Fibroblast of skin of right quadriceps (primary cell): ENCODE data around the gene RNF208.

Experiments
- DNase-seq: peaks from one replicate; pipeline ENCODE4 v3.0.0-alpha.2; 2013

RNF208 gene

DNA sequence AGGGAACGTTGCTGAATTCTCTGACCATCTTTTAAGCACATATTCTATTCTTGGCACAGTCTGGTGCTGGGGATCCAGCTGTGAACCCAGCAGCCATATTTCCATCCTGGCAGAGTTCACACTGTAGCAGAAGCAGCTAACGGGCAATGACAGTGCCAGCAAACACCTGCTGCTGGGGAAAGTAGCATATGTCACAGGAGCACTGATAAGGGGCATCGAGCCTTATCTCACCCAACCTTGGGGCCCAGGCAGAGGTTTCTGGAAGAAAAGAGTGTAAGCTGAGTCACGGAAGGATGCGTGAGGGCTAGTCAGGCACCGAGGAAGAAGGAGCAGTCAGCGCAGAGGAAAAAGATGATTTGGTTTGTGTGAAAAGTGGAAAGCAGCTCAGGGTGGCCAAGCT is 15.4 kb downstream of the RNF208 start:
- DNase-seq, result no peak

DNA sequence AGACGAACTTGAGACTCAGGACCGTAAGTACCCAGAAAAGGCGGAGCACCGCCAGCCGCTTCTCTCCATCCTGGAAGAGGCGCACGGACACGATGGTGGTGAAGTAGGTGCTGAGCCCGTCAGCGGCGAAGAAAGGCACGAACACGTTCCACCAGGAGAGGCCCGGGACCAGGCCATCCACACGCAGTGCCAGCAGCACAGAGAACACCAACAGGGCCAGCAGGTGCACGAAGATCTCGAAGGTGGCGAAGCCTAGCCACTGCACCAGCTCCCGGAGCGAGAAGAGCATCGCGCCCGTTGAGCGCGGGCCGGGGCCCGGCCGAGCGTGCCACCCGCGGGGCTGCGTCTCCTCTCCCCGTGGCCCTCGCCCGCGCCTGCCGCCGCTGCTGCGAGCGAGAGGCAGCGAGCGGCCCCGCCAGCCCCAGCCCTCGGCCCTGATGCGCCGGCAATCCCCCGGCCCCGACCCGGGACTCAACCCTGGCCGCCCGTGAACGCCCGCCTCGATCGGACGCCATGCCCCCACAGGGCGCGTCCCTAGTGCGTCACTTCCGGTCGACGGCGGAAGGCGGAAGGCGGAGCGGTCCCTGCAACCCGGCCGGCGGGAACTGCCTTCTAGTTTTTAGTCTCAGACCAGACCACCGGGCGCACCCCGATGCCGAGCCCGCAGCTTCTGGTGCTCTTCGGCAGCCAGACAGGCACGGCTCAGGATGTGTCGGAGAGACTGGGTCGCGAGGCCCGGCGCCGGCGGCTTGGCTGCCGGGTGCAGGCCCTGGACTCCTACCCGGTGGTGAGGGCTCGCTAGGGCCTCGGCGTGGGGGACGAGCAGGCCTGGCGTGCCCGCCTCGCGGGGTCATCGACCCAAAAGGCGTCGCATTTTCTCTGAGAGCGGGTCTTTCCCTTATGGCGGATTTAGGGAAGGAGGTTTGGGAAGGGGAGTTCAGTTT is 16.6 kb downstream of the RNF208 start, which contains the start of the genes NDOR1 and TMEM203:
Gene NDOR1 (plus strand): TSS at position 575 of the 944 bp plus-strand sequence. CDS start 78 bp downstream, at position 653.
Gene TMEM203 (minus strand): TSS at position 523 of the 944 bp plus-strand sequence. CDS start 234 bp downstream, at position 289.
- peak; percentile 81 for DNase-seq

DNA sequence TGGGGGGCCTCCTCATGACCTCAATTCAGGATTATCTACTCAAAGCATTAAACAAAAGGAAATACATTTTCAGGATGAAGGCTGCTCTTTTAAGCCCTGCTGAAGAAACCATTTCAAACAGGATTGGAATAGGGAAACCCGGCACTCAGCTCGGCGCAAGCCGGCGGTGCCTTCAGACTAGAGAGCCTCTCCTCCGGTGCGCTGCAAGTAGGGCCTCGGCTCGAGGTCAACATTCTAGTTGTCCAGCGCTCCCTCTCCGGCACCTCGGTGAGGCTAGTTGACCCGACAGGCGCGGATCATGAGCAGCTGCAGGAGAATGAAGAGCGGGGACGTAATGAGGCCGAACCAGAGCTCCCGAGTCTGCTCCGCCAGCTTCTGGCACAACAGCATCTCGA is 17.3 kb downstream of the RNF208 start:
- DNase-seq, result no peak

DNA sequence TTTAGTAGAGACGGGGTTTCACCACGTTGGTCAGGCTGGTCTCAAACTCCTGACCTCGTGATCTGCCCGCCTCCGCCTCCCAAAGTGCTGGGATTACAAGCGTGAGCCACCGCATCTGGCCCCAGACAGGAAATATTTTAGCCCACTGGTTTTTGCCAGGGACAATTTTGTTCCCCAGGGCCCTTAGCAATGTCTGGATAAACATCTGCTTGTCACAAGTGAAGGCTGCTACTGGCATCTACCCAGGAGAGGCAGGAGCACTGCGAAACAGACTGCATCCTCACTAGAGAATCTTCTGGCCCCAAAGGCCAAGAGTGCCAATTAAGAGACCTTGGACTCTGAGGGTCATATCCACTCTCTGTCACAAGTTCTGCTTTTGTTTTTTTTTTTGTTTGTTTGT is 19.1 kb downstream of the RNF208 start:
- DNase-seq, result no peak

DNA sequence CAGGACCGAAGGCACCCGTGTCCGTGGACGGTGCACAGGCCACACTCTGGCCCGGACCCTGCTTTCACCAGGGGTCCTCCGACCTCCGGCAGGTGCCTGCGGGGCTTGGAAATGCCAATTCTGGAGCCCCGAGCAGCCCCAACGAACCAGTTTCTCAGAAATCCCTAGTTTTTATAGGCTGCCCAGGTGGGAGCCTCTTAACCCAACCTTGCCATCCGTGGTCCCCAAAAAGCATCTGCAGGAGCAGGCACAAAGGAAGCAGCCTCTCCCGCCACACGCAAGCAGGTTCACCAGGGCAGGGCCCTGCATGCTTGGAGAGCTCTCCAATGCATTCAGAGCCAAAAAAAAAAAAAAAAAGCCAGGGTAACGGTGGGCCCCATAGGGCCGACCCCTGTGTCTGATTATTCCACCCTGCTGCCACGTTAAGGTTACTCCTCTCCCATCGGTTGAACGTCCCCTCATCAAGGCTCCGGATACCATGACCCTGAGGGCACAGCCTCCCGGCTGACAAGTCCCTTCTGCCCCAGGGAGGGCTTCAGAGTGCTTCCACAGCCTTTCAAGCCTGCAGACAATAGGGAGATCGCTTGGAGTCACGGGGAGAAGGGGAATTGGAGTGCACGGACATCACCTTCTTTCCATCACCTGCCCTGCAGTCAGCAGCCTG is 20.7 kb downstream of the RNF208 start:
- DNase-seq, result no peak

DNA sequence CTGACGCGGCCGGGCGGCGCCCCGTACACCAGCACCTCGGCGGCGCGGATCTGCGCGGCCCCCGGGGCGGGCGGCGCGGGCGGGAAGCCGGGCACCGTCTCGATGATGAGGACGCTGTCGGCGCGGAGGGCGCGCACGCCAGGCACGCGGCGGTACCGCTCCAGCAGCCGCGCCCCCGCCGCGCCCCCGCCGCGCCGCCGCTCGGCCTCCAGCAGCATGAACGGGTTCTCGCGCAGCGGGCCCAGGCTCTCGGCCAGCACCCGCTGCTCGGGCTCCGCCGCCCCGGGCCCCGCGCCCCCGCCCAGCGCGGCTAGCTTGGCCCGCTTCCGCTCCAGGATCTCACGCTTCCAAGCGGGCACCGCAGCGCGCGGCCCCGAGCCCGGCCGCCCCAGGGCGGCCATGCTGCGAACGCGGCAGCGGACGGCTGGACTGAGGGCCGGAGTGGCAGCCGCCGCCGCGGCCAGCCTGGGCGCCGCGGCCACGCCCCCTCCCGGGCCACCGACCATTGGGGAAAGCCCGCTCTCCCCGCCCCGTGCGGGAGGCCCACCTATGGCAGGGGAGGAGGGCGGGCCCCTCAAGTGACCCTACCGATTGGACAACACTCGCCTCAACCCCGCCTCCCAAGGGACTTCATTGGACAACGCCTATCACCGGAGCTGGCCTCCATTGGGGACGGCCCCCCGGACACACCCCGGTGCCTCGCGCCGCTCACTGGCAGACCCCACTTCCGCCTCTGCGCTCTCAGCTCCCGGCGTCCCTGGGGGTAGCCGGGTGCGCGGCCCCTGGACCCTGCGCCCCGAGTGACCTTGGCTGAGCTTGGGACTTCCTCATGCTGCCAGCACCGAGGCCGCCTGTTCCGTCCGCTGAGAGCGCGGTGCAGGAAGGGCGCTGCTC is 21.5 kb downstream of the RNF208 start, which contains the start of gene TPRN:
Gene TPRN (minus strand): TSS at position 431 of the 894 bp plus-strand sequence. CDS start 30 bp downstream, at position 401.
- DNase-seq, result peak; percentile 100

DNA sequence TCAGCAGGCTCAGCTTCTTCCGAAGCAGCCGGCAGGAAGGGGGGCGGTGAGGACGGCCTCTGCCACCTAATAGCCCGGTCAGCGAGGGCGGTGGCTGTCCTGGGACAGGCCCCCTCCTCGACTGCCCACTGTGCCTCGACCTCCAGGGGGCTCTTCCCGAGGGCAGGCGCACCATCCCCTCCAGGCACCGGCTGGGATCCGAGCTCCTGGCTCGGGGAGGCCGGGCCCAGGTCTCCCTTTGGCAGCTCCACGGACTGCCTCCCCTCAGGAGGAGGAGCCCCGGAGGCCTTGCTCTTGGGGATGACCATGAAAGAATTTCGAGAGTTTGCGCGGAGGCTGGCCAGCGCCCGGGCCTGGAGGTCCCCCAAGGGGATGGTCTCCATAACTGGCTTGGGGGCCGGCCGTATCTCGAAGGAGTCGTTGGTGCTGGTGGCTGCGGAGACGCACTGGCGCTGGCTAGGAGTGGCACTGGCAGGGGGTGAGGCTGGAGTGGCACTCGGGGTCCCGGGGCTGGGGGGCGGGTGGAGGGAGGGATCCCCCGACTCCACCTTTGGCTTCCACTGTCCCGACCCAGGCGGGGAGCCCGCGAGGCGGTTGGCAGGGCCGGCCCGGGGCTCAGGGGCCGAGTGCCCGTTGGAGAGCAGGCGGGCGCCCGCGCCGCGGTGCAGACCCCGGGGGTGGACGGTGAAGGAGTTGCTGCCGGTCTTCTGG is 22.5 kb downstream of the RNF208 start:
- no peak for DNase-seq

DNA sequence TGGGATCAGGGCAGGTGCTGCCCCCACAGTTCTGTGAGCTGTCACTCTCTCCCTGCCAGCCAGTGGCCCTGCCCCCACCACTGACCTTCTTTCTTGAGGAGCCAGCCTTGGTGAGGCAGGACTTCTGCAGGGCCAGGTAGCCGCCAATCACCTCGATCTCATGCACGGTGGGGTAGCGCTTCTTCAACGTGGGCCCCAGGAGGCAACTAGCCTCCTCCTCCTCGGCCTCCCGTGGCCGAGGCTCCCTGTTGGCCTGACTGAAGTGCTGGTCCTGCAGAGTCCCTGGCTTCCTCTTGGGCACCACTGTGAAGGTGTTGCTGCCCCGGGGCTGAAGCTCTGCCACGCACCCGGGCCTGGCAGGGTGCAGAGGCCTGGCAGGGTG is 23.1 kb downstream of the RNF208 start:
- DNase-seq, result no peak

DNA sequence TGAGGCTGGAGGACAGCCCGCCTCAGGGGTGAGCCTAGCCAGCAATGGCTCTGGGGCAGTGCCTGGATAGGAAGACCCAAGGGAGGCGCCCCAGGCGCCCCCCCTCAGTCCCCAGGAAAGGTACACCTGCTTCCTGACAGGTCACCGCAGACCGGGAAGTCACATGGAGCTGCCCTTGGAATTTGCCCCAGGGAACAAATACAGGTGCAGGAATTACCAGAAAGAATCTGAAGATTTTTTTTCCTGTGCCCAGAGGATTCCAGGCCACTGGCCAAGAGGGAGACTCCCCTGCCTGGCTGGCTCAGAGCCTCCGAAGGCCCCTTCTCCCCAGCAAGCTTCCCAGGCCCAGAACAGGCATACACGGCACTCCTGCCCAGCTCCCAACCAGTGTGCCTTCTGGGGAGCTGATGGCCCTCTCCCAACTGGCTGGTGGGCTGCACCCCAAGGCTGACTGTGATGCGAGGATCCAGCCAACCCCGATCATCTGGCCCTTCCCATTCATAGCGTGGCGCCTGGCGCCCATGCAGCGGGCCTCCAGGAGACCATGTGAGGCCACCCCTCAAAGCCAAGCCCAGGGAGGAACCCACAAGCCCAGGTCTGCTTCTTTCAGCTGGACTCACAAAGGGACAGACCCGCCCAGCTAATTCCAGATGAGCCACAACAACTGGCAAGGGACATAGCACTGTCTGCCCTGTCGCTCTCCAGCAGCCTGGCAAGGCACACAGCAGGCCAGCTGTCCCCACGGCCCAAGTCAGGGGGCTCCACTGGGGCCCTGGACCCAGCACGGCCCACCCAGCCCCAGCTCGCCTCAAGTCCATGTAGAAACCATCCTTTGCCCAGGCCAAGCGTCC is 23.8 kb downstream of the RNF208 start:
- DNase-seq, result no peak

DNA sequence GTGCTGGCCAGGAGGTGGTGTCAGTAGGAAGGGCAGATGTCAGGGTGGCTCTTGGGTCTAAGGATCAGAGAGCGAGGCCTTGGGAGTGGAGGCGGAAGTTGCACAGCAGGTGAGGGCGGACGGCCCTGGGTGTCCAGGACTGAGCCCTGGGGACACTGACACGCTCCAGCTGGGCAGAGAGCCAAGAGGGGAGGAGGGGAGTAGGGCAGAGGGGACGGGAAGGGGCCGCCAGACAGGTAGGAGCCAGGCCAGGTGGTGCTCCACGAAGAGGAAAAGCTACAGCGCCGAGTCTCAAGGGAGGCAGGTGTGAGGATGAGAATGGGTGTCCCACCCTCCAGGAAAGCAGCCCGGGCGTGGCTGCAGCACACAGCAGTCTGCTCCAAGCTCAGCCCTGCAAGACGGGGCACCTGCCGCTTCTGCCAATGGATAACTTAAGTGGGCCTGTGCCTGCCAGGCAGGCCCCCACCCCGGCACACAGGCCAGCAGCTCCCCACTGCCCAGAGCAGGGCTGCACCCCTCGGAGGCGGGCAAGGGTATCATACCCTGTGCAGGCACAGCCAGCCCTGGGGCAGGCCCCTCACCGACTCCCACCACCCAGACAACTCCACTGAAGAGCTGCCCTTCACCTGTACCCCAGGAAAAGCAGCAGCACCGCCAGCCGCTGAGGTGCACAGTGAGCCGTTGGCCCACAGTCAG is 26.4 kb downstream of the RNF208 start:
- DNase-seq, result no peak

DNA sequence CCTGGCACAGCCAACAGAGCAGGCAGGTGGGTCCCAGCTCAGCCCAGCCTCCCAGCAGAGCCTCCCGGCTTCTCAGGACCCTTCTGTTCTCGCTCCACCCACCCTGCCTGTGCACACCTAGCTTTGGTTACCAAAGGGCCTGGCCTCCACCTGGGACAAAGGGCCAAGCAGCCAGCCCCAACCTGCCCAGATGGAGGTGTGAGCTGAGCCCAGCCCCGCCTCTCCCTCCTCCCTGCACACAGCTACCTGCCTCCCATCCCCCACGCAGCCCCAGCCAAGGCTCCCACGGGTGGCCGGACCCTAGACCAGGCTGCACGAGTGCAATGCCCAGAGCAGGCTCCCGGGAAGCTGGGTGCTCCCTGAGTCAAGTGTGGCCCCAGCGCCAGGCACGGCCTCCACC is 27.1 kb downstream of the RNF208 start:
- no peak for DNase-seq

DNA sequence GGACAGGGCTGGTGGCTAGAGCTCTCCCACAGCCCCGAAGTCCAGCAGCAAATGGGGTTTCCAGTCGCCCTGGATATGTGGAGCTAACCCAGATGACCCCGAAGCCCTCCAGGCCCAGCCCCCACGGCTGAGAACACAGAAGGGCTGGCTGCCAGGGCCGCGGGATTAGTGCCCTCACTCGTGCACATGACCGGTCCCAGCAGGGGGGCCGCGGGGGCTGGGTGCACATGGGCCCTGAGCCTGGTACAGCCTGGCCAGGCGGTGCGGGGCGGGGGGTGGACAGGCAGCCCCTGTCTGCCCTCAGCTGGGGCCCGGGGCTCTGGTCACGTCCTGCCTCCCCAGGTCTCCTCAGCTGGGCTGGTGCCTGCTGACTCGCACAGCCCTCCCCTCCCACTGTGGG is 27.7 kb downstream of the RNF208 start:
- DNase-seq, result no peak

DNA sequence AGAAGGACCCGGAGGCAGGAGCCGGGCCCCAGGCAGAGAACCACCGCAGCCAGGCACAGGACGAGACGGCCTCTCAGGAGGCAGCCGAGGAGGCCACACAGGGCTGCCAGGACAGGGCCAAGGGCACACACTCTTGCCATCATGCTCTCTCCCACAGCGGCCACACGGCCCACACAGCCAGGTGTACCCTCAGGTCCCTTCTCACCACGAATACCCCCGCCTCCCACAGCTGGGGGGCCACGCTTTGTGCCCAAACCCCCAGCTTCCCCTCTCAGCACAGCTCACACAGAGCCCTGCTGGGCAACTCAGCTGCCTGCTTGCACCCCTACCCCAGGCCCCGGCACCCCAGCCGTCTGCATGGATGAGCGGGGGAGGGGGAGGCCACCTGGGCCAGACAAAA is 28.3 kb downstream of the RNF208 start:
- DNase-seq, result no peak

DNA sequence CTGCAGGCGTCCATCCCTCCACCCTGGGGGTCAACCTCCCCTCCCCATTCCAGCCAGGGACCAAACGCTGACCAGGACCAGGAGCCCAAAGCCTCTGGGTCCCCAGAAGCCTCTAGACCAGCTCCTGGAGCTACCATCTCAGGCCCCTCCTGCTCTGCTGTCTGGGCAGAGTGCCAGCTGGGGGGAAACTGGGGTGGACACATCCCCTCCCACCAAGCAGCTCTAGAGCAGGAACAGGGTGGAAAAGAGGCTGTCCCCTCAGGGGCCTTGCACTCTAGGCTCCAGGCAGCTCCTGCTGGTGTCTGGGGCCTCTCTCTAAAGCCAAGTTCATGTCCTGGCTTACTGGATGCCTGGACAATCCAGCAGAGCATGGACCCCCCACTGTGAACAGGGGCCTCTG is 29.2 kb downstream of the RNF208 start:
- no peak for DNase-seq

DNA sequence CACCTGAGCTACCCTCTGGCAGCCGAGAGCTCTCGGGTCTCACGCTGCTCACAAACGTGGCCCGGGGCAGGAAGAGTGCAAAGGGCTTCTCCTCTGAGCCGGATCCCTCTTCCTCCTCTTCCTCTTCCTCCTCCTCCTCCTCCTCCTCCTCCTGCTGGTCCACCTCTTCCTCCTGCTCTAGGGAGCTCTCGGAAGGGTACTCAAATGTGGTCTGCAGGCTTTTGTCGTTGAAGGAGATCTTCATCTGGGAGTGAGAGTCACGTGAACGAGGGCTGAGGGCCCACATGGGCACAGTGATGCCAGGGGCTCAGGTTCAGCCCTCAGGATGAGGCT is 29.6 kb downstream of the RNF208 start:
- no peak for DNase-seq

DNA sequence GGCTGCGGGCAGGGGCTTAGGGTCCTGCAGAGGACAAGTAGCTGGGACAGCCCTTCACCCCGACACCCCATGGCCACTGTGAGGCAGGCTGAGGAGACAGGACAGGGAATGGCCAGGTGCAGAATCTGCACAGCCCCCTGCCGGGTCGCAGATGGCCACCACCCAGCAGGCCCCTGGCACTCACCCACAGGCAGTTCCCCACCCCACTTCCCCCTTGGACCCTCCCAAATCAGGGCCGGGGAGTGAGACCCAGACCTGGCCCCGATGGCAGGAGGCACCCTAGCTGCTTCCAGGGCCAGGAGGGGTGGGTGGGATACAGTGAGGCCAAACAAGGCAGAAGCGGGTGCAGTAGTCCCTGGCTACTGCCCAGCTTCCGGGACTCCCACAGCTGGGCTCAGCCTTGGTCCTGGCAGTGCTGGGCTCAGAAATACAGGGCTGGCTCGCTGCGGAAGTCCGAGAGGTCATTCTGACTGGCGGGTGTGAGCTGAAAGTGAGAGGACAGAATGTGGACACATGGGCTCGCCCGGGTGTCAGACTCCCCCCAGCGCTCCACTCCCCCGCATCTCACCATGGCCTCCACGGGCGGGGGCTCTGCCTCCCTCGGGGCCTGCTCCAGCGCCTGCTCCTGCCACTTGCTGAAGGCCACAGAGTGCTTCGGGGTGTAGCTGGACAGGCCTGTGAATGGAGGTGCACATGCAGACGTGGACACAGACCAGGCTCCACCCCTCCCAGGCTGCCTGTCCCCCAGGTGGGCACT is 30.2 kb downstream of the RNF208 start:
- DNase-seq, result no peak

DNA sequence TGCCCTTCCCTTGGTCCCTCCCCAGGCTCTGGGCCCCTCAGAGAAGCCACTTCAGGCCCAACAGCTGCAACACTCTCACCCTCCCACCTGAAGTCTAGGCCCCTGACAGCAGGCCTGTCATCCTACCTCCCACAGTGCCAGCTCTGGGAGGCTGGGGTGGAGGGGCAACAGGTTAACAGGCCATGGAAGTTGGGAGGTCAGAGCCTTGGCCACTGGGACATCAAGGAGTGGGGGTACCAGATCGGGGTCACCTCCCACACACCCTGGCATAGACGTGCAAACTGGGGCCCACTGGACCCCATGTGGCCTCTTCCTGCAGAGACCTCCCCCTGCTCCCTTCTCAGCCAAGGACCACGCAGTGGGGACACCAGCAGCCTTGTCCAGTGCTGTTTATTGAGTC is 30.8 kb downstream of the RNF208 start:
- no peak for DNase-seq

DNA sequence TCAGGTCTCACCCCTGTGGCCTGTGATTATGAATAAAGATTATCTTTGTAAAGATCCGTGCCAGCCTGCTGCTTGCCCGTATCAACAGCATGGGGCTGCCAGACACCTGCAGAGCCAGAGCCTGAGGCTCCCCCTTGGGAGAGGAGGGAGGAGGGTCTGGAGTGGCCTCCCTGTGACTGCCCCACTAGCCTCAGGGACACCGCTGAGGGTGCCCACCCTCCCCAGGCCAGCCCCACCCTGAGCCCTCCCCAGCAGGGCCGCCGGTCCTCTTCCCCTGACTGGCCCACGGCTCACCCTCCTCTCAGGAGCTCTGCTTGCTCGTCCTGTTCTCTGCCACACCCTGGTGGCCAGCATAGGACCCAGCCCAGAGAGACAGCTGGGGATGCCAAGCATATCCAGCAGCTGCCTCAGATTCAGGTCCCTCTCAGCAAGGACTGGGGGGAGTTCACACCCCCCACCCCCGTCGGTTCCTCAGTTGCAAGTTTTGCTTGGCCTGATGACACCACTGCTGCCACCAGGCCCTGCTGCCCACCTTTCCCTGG is 31.7 kb downstream of the RNF208 start:
- no peak for DNase-seq
